Activated CD4-positive, alpha-beta T cell treated with anti-CD3 and anti-CD28 coated beads, Interleukin-2, amount 10 ng/mL, durations not matched to agents 7 days and 5 days (primary cell): ENCODE data around the gene MYCN. TPM values are rescaled to one million over a fixed set of nuclear protein-coding genes. Genes with fewer than 3 reads are reported as not detected.

Source experiments
- CTCF ChIA-PET: fragments of 350-600 bp; sonication (Branson Sonifier 250); formaldehyde crosslinking; loops from one replicate; lab custom pipeline; 2021; ENCODE audit warnings: antibody characterized with exemption; lab: Charles Lee
- POLR2A ChIA-PET: fragments of 350-600 bp; sonication (Branson Sonifier 250); formaldehyde crosslinking; loops from one replicate; lab custom pipeline; 2021; ENCODE audit warnings: antibody characterized with exemption; lab: Charles Lee
- DNase-seq: peaks from one replicate; pipeline ENCODE4 v3.0.0-alpha.2; 2020
- H3K27ac Mint-ChIP-seq: one replicate; pipeline ENCODE4 v1.8.0; 2021; ENCODE audit warnings: mild to moderate bottlenecking, moderate library complexity, mixed read lengths
- H3K27me3 Mint-ChIP-seq: one replicate; pipeline ENCODE4 v1.8.0; 2021; ENCODE audit warnings: mixed read lengths
- H3K36me3 Mint-ChIP-seq: one replicate; pipeline ENCODE4 v1.8.0; 2021; ENCODE audit warnings: low read depth, mixed read lengths
- H3K4me1 Mint-ChIP-seq: one replicate; pipeline ENCODE4 v1.8.0; 2021; ENCODE audit warnings: mixed read lengths
- H3K4me3 Mint-ChIP-seq: one replicate; pipeline ENCODE4 v1.8.0; 2021; ENCODE audit warnings: mild to moderate bottlenecking, moderate library complexity, mixed read lengths
- H3K9me3 Mint-ChIP-seq: one replicate; pipeline ENCODE4 v1.8.0; 2021; ENCODE audit warnings: mixed read lengths
- total RNA-seq, 2 experiments: library from RNA; stranded (reverse); gene quantifications; one replicate each; pipeline ENCODE4 v1.2.3, GENCODE V29; 2021

Gene MYCN
- total RNA-seq, 2 experiments from 2014 or later, result not detected

DNA sequence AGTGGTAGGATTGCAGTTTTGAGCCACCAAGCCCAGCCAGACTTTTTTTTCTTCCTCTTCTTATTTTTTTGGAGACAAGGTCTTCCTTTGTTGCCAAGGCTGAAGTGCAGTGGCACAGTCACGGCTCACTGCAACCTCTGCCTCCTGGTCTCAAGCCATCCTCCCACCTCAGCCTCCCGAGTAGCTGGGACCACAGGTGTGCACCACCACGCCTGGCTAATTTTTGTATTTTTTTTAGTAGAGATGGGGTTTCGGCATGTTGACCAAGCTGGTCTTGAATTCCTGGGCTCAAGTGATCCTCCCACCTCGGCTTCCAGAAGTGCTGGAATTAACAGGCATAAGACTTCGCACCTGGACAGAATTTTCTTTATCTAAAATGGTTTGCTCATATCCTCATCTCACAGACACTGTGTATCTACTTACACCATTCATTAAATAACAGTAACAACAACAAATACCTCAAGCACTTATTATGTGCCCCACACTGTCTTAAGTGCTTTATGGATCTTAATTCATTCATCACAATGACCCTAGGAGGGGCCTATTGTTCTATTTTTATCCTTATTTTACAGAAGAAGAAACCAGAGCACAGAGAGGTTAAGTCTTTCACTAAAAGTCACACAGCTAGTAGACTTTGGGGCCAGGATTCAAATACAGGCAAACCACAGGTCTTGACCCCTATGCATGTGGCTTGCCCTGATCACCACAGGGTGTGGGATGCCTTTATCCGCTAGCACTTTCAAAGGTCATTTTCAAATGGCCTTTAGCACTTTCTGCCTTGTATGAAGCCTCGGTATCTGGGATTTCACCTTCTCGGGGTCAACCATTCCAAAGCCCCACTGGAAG lies 39.6 kb downstream of the MYCN start:
- no peak for DNase-seq
- Mint-ChIP-seq H3K4me1 (no peaks in the 10 kb centered on the region), H3K36me3 (no peaks in the 10 kb centered on the region), H3K27me3 (no peaks in the 10 kb centered on the region), H3K4me3 (no peak overlapping the region), H3K9me3 (no peaks in the 10 kb centered on the region), H3K27ac (no peak overlapping the region)
- ChIA-PET POLR2A (no interaction called here), CTCF (no interaction called here)

GRCh38 chr2:15980605-15981098 lies 40.3 kb downstream of the MYCN start:
- H3K36me3 Mint-ChIP-seq, result no peaks in the 10 kb centered on the region
- H3K27ac Mint-ChIP-seq, result no peak overlapping the region
- DNase-seq, result no peak
- no peaks in the 10 kb centered on the region for H3K9me3 Mint-ChIP-seq
- no peaks in the 10 kb centered on the region for H3K4me1 Mint-ChIP-seq
- H3K27me3 Mint-ChIP-seq, result no peaks in the 10 kb centered on the region
- CTCF ChIA-PET, result no interaction called here
- POLR2A ChIA-PET, result no interaction called here
- no peak overlapping the region for H3K4me3 Mint-ChIP-seq

DNA sequence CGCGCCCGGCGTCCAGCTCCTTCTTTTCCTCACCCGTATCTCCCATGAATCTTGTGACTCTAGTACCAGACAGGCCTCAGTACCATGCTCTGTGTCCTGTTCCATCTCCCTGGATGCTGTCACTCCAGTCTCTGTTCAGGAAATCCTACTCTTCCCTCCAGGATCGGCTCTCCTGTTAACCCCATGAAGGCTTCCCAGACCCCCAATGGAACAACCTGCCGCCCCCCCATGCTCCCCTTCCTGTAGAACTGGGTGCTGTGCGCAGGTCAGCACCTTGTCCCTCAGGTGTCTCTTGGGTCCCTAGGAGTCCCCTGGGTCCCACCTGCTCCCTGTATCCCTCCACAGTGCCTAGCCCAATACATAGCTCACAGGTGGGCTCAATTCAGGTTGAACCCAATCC lies 41.3 kb downstream of the MYCN start:
- no peaks in the 10 kb centered on the region for H3K27me3 Mint-ChIP-seq
- POLR2A ChIA-PET, result no interaction called here
- no peaks in the 10 kb centered on the region for H3K9me3 Mint-ChIP-seq
- DNase-seq, result no peak
- H3K36me3 Mint-ChIP-seq, result no peaks in the 10 kb centered on the region
- H3K27ac Mint-ChIP-seq, result no peak overlapping the region
- CTCF ChIA-PET, result no interaction called here
- H3K4me3 Mint-ChIP-seq, result no peak overlapping the region
- H3K4me1 Mint-ChIP-seq, result no peaks in the 10 kb centered on the region

- Mint-ChIP-seq H3K27ac (no peak overlapping the region), H3K4me3 (no peak overlapping the region), H3K9me3 (no peaks in the 10 kb centered on the region), H3K4me1 (no peaks in the 10 kb centered on the region), H3K27me3 (no peaks in the 10 kb centered on the region), H3K36me3 (no peaks in the 10 kb centered on the region)
- no peak for DNase-seq
- POLR2A ChIA-PET, result no interaction called here
- CTCF ChIA-PET, result no interaction called here
Observed at GRCh38 chr2:15982285-15983044, 42.1 kb downstream of the MYCN start.

GRCh38 chr2:15983496-15983895 lies 43.1 kb downstream of the MYCN start:
- CTCF ChIA-PET, result no interaction called here

DNA sequence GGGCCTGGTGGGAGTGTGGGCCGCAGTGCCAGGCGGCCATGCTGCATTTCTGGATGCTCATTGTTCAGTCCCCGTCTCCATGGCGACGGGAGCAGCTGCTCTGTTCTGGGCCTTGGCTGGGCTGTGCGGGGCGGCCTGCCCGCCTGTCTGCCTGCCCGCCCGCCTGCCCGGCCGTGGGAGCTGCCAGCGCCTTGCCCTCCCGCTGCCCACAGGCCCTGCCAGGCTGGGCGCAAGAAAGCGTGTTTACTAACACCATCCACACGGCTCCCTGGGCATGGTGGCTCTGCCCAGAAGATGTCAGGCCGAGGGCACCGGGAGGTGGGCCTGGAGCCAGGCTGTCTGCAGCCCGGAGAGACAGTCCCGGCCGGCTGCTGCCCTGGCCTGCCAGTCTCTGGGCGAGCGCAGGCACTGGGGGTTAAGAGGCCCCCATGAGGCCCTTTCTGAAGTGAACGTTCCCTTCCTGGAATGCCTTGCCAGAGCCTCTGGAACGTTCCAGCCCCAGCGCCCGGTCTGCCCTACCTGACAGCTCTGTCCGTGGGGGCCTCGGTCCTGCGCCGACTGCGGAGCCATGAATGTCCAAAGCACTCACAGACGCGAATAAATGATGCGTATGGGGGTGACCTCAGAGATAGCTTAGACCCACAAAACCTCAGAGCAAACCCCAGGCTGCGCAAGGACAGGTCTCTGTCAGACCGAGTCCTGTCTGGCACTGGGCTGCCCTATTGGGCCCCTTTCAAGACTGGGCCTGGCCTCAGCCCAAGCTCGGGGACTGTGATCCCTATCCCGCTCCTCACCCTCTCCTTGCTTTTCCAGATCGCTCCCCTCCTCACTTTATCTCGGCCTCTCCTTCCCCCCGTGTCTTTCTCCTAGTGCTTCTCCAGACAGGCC lies 44.3 kb downstream of the MYCN start:
- H3K36me3 Mint-ChIP-seq, result no peaks in the 10 kb centered on the region
- H3K27ac Mint-ChIP-seq, result no peak overlapping the region
- CTCF ChIA-PET, result no interaction called here
- POLR2A ChIA-PET, result no interaction called here
- no peaks in the 10 kb centered on the region for H3K4me1 Mint-ChIP-seq
- H3K4me3 Mint-ChIP-seq, result no peak overlapping the region
- no peaks in the 10 kb centered on the region for H3K9me3 Mint-ChIP-seq
- H3K27me3 Mint-ChIP-seq, result no peaks in the 10 kb centered on the region
- no peak for DNase-seq

More at GRCh38 chr2:15983496-15983895, 43.1 kb downstream of the MYCN start:
- H3K27ac Mint-ChIP-seq, result no peak overlapping the region
- DNase-seq, result no peak
- H3K4me1 Mint-ChIP-seq, result no peaks in the 10 kb centered on the region
- H3K9me3 Mint-ChIP-seq, result no peaks in the 10 kb centered on the region
- POLR2A ChIA-PET, result no interaction called here
- no peaks in the 10 kb centered on the region for H3K27me3 Mint-ChIP-seq
- H3K4me3 Mint-ChIP-seq, result no peak overlapping the region
- H3K36me3 Mint-ChIP-seq, result no peaks in the 10 kb centered on the region

DNA sequence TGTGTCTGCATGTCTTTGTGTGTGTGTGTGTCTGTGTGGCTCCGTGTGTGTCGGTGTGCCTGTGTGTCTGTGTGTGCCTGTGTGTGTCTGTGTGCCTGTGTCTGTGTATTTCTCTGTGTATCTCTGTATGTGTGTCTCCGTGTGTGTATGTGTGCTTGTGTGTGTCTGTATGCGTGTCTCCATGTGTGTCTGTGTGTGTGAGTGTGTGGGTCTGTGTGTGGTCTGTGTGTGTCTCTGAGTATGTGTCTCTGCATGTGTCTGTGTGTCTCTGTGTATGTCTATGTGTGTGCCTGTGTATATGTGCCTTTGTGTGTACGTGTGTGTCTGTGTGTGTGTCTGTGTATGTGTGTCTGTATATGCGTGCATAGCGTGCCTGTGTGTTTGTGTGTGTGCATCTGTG lies 45.2 kb downstream of the MYCN start:
- ChIA-PET CTCF (no interaction called here), POLR2A (no interaction called here)
- no peak for DNase-seq
- Mint-ChIP-seq H3K4me3 (no peak overlapping the region), H3K4me1 (no peaks in the 10 kb centered on the region), H3K36me3 (no peaks in the 10 kb centered on the region), H3K27me3 (no peaks in the 10 kb centered on the region), H3K9me3 (no peaks in the 10 kb centered on the region), H3K27ac (no peak overlapping the region)

GRCh38 chr2:15986068-15986560 lies 45.8 kb downstream of the MYCN start:
- CTCF ChIA-PET, result no interaction called here
- Mint-ChIP-seq H3K4me3 (no peak overlapping the region), H3K4me1 (no peaks in the 10 kb centered on the region), H3K36me3 (no peaks in the 10 kb centered on the region), H3K9me3 (no peaks in the 10 kb centered on the region), H3K27ac (no peak overlapping the region), H3K27me3 (no peaks in the 10 kb centered on the region)
- DNase-seq, result no peak
- POLR2A ChIA-PET, result no interaction called here

DNA sequence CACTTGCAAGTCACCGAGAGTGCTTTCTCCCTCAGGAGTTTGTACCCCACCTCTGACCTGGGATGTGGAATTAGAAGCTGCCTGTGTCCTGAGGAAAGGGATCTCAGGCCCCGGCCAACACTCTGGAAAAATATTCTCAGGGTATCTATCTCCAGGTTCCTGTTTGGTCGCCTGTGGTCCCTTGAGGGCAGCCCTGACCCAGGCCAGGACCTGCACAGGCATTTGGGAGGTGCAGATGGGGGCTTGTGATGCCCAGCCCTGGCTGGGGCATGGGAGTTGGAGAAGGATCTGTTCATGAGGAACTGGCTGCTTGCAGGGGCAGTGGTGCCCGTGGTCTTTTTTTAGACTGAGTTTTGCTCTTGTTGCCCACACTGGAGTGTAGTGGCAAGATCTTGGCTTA lies 46.3 kb downstream of the MYCN start:
- no peaks in the 10 kb centered on the region for H3K36me3 Mint-ChIP-seq
- DNase-seq, result no peak
- no peak overlapping the region for H3K27ac Mint-ChIP-seq
- no peaks in the 10 kb centered on the region for H3K27me3 Mint-ChIP-seq
- H3K4me3 Mint-ChIP-seq, result no peak overlapping the region
- H3K9me3 Mint-ChIP-seq, result no peaks in the 10 kb centered on the region
- POLR2A ChIA-PET, result no interaction called here
- CTCF ChIA-PET, result no interaction called here
- no peaks in the 10 kb centered on the region for H3K4me1 Mint-ChIP-seq

DNA sequence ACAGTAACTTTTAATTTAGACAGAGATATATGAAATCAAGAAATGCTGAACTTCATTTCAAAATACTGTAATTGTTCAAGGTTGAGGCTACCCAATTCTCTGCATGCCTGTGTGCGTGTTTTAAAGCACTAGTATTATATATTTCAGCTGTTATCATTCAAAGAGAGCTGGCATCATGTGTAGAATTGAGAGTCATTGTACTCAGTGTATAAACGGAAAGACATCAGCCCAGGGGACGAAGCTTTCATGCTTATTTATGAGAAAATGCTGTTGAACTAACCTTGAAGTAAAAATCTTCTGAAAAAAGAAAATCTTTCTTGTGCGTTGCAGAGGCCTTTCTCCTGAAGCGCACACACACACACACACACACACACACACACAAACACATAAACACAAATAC lies 48.4 kb downstream of the MYCN start:
- ChIA-PET POLR2A (no interaction called here), CTCF (no interaction called here)
- no peaks in the 10 kb centered on the region for H3K4me1 Mint-ChIP-seq
- no peaks in the 10 kb centered on the region for H3K27me3 Mint-ChIP-seq
- no peak overlapping the region for H3K4me3 Mint-ChIP-seq
- no peaks in the 10 kb centered on the region for H3K36me3 Mint-ChIP-seq
- no peak overlapping the region for H3K27ac Mint-ChIP-seq
- no peak for DNase-seq
- H3K9me3 Mint-ChIP-seq, result no peaks in the 10 kb centered on the region

GRCh38 chr2:15989559-15989958 lies 49.2 kb downstream of the MYCN start:
- no peak for DNase-seq
- H3K9me3 Mint-ChIP-seq, result no peaks in the 10 kb centered on the region
- no peaks in the 10 kb centered on the region for H3K4me1 Mint-ChIP-seq
- no peaks in the 10 kb centered on the region for H3K36me3 Mint-ChIP-seq
- no peak overlapping the region for H3K27ac Mint-ChIP-seq
- ChIA-PET POLR2A (no interaction called here), CTCF (no interaction called here)
- no peak overlapping the region for H3K4me3 Mint-ChIP-seq
- no peaks in the 10 kb centered on the region for H3K27me3 Mint-ChIP-seq

DNA sequence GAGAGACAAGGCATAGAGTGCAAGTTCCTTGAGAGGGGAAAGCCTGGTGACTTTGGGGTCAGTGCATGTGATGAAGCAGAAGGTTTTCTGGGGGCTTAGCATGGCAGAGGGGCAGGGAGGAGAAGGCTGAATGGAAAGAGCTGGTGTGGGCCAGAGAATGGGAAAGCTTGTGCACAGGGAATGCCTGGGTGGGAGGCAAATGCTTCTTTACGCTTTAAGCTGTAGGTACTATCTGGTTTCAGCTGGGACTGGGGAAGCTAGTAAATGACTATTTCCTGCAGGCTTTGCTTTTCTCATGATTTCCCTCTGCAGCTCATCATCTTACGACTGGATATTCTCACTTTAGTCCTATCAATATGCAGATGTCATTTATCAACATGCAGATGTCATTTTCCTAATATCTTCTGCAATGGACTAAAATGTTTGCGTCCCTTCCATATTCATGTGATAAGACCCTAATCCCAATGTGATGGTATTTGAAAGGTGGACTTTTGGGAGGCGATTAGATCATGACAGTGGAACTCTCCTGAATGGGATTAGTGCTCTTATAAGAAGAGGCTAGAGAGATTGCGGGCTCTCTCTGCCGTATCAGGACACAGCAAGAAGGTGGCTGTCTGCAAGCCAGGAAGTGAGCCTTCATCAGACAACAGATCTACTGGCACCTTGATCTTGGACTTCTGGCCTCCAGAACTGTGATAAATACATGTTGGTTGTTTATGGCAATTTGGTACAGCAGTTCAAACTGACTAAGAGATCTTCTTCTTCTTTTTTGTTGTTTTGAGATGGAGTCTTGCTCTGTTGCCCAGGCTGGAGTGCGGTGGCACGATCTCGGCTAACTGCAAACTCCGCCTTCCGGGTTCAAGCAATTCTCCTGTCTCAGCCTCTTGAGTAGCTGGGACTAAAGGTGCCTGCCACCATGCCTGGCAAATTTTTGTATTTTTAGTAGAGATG lies 50.1 kb downstream of the MYCN start:
- CTCF ChIA-PET, result no interaction called here
- no peaks in the 10 kb centered on the region for H3K9me3 Mint-ChIP-seq
- no peak overlapping the region for H3K27ac Mint-ChIP-seq
- no peak overlapping the region for H3K4me3 Mint-ChIP-seq
- H3K36me3 Mint-ChIP-seq, result no peaks in the 10 kb centered on the region
- no peak for DNase-seq
- no peaks in the 10 kb centered on the region for H3K27me3 Mint-ChIP-seq
- H3K4me1 Mint-ChIP-seq, result no peaks in the 10 kb centered on the region
- POLR2A ChIA-PET, result no interaction called here
